Measurements from ENCODE around the gene HOXC6.
A peak's percentile ranks its signal among the peaks of the same experiment; 100 is the strongest.

DNA sequence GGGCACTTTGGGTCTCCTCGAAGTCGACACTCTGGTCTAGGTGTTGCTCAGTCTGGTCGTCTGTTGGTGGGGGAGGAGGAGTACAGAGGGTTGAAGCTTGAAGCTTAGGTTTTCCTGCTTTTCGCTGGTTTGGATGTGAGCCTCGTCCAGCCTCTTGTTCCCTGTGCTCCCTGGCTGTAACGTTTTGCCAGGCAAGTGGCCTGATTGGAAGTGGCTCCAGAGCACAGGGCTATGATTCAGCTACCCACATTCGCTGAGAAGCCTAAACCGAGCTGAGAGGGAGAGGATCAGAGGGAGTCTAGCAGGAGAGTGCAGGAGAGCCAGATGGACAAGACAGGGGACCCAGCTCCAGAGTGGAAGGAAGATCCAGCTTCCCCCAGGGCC is 37.2 kb upstream of the HOXC6 start:
- TF ChIP-seq, protein P1, sequence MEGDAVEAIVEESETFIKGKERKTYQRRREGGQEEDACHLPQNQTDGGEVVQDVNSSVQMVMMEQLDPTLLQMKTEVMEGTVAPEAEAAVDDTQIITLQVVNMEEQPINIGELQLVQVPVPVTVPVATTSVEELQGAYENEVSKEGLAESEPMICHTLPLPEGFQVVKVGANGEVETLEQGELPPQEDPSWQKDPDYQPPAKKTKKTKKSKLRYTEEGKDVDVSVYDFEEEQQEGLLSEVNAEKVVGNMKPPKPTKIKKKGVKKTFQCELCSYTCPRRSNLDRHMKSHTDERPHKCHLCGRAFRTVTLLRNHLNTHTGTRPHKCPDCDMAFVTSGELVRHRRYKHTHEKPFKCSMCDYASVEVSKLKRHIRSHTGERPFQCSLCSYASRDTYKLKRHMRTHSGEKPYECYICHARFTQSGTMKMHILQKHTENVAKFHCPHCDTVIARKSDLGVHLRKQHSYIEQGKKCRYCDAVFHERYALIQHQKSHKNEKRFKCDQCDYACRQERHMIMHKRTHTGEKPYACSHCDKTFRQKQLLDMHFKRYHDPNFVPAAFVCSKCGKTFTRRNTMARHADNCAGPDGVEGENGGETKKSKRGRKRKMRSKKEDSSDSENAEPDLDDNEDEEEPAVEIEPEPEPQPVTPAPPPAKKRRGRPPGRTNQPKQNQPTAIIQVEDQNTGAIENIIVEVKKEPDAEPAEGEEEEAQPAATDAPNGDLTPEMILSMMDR (IDR thresholded peaks at IDR 0.05) = no peak
- peak; percentile 33 for TF ChIP-seq EZH2 (IDR thresholded peaks at IDR 0.05)
